Effector memory CD4-positive, alpha-beta T cell (primary cell): Measurements from ENCODE around the gene SHC4.

Experiments
- DNase-seq, 3 donors: peaks; one replicate each; pipeline ENCODE4 v3.0.0-alpha.2; 2020
- H3K27ac ChIP-seq: 2 replicates; pipeline ENCODE4 v1.7.0; 2013; ENCODE audit warnings: mild to moderate bottlenecking, low read length, moderate library complexity; ENCODE audit not compliant: insufficient read depth, poor library complexity, severe bottlenecking
- H3K27me3 ChIP-seq: replicated peaks from 2 replicates; pipeline ENCODE4 v1.7.0; 2013; ENCODE audit warnings: mild to moderate bottlenecking, low read length; ENCODE audit not compliant: insufficient read depth, control insufficient read depth, poor library complexity, severe bottlenecking
- H3K36me3 ChIP-seq: 2 replicates; pipeline ENCODE4 v1.7.0; 2013; ENCODE audit warnings: mild to moderate bottlenecking, low read length, moderate library complexity; ENCODE audit not compliant: control insufficient read depth, insufficient read depth
- H3K4me1 ChIP-seq: 2 replicates; pipeline ENCODE4 v1.7.0; 2013; ENCODE audit warnings: low read length, mild to moderate bottlenecking; ENCODE audit not compliant: control insufficient read depth, insufficient read depth, poor library complexity, severe bottlenecking
- H3K4me3 ChIP-seq: 2 replicates; pipeline ENCODE4 v1.7.0; 2013; ENCODE audit warnings: low read length, low read depth, mild to moderate bottlenecking; ENCODE audit not compliant: insufficient read depth, poor library complexity, severe bottlenecking
- H3K9me3 ChIP-seq: 2 replicates; pipeline ENCODE4 v1.7.0; 2013; ENCODE audit warnings: mild to moderate bottlenecking, low read length, moderate library complexity; ENCODE audit not compliant: control insufficient read depth

Gene SHC4

GRCh38 chr15:48833526-48834239 is 130.0 kb downstream of the SHC4 start:
- Histone ChIP-seq H3K4me3 (no peak overlapping the region), H3K27me3 (no peaks in the 10 kb centered on the region), H3K4me1 (no peaks in the 10 kb centered on the region), H3K9me3 (no peaks in the 10 kb centered on the region), H3K36me3 (no peaks in the 10 kb centered on the region), H3K27ac (no peak overlapping the region)
- DNase-seq = no peak

GRCh38 chr15:48832648-48833047 is 131.1 kb downstream of the SHC4 start:
- no peaks in the 10 kb centered on the region for H3K9me3 ChIP-seq
- H3K27ac ChIP-seq = no peak overlapping the region
- no peaks in the 10 kb centered on the region for H3K4me1 ChIP-seq
- no peak overlapping the region for H3K4me3 ChIP-seq
- H3K36me3 ChIP-seq = no peaks in the 10 kb centered on the region
- no peak for DNase-seq
- no peaks in the 10 kb centered on the region for H3K27me3 ChIP-seq

GRCh38 chr15:48828906-48829305 is 134.8 kb downstream of the SHC4 start:
- Histone ChIP-seq H3K36me3 (no peaks in the 10 kb centered on the region), H3K9me3 (no peaks in the 10 kb centered on the region), H3K4me3 (no peak overlapping the region), H3K27me3 (no peaks in the 10 kb centered on the region), H3K27ac (no peak overlapping the region), H3K4me1 (no peaks in the 10 kb centered on the region)
- no peak for DNase-seq

- Histone ChIP-seq H3K4me3 (no peak overlapping the region), H3K27ac (no peak overlapping the region), H3K9me3 (no peaks in the 10 kb centered on the region), H3K4me1 (no peaks in the 10 kb centered on the region), H3K36me3 (no peaks in the 10 kb centered on the region), H3K27me3 (no peaks in the 10 kb centered on the region)
- no peak for DNase-seq
Observed at GRCh38 chr15:48828471-48828870, 135.2 kb downstream of the SHC4 start.

GRCh38 chr15:48825075-48825474 is 138.6 kb downstream of the SHC4 start:
- no peak for DNase-seq
- Histone ChIP-seq H3K4me1 (no peaks in the 10 kb centered on the region), H3K27ac (no peak overlapping the region), H3K36me3 (no peaks in the 10 kb centered on the region), H3K4me3 (no peak overlapping the region), H3K27me3 (no peaks in the 10 kb centered on the region), H3K9me3 (no peaks in the 10 kb centered on the region)

- no peaks in the 10 kb centered on the region for H3K4me1 ChIP-seq
- H3K36me3 ChIP-seq = no peaks in the 10 kb centered on the region
- H3K27ac ChIP-seq = no peak overlapping the region
- DNase-seq = no peak
- H3K4me3 ChIP-seq = no peak overlapping the region
- no peaks in the 10 kb centered on the region for H3K27me3 ChIP-seq
- no peaks in the 10 kb centered on the region for H3K9me3 ChIP-seq
Observed at GRCh38 chr15:48823706-48824105, 140.0 kb downstream of the SHC4 start.

DNA sequence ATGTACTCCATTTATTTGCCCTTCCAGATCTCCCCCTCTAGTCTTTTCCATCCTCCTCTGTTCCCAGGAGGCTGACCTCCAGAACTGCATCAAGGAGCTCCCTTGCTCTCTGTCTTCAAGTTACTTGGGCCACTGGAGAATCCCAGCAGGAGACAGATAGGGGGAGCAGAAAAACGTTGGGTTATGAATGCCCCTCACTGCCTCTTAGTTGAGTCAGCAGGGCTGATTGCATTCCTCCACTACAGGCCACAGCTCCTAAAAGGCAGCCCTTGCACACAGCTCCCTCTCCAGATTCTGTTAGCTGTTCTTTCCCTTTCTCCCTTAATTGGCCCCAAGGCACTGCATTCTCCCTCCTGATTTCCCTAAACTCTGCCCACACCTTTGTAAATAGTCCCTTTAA is 140.5 kb downstream of the SHC4 start:
- H3K36me3 ChIP-seq = no peaks in the 10 kb centered on the region
- no peak overlapping the region for H3K27ac ChIP-seq
- no peaks in the 10 kb centered on the region for H3K4me1 ChIP-seq
- H3K27me3 ChIP-seq = no peaks in the 10 kb centered on the region
- H3K4me3 ChIP-seq = no peak overlapping the region
- H3K9me3 ChIP-seq = no peaks in the 10 kb centered on the region
- no peak for DNase-seq

DNA sequence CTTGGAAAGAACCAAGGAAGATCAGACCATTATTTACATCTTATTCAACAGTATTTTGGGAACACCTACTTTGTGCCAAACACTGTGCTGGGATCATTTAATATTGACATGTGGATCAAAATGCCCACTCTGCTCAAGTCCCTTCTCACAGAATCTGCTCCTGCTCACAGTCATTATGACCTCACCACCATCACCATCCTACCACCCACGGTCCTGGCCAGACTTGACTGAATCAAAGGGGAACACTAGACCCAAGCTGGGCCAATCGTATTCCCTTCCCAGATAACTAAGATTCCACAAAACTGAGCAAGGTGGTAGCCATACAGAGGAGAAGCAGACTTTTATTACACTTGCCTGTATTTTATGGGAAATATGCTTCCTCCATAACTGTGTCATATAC is 149.4 kb downstream of the SHC4 start:
- Histone ChIP-seq H3K27me3 (no peaks in the 10 kb centered on the region), H3K9me3 (no peaks in the 10 kb centered on the region), H3K36me3 (no peaks in the 10 kb centered on the region), H3K4me3 (no peak overlapping the region), H3K27ac (no peak overlapping the region), H3K4me1 (peaks cover 4% of the 10 kb centered on the region)
- no peak for DNase-seq

DNA sequence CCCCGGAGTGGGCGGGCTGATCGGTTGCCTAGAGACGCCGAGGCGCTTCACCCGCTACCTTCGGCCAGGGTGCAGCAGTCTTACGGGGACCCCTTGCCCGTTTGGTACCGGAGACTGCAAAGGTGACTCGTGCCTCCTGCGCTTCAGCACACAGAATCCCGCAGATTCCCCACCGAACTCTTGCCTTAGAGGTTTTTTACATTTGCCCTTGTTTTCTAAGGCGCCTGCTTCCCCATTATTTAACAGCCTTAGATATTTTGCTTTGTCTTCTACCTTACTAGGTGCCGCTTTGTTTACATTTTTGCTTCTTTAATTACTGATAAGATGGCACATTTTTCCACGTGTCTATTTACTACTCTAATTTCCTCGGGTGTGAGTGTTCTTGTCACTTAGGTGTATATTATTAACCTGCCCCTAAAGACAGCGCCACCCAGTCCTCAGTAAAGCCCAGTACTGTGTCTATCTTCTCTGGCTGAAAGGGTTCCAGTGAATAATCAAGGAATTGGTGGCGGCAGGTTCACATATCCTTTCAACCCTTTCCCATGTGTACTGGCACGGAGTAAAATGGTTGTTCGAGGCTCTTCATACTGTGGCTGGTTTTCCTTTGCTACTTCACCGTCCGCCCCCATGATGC is 152.3 kb downstream of the SHC4 start:
- peak overlapping the region; percentile 96 for H3K4me3 ChIP-seq
- no peak for DNase-seq
- no peaks in the 10 kb centered on the region for H3K36me3 ChIP-seq
- no peaks in the 10 kb centered on the region for H3K9me3 ChIP-seq
- H3K27ac ChIP-seq = peak overlapping the region; percentile 49
- peaks cover 4% of the 10 kb centered on the region for H3K4me1 ChIP-seq
- H3K27me3 ChIP-seq = no peaks in the 10 kb centered on the region

GRCh38 chr15:48810414-48811324 is 153.1 kb downstream of the SHC4 start, which contains the start of gene CEP152:
Gene CEP152 (minus strand): TSS chr15:48811069. CDS start chr15:48805649, 5,420 bp downstream.
- Histone ChIP-seq H3K4me3 (peak within 1 kb of the TSS; percentile 96), H3K4me1 (peaks cover 4% of the 10 kb centered on the region), H3K36me3 (no peaks in the 10 kb centered on the region), H3K27me3 (no peaks in the 10 kb centered on the region), H3K27ac (peak within 1 kb of the TSS; percentile 68), H3K9me3 (no peaks in the 10 kb centered on the region)
- peak; percentile 93 to 99 (median 97) for DNase-seq
